A673 (cell line): Measurements from ENCODE around the gene CCDC34.

Experiments used
- EZH2 ChIP-seq: fragments of 200-600 bp; sonication (generic); IDR thresholded peaks from 2 replicates; pipeline ENCODE4 v1.6.1; 2017; ENCODE audit warnings: borderline replicate concordance, low read depth, mild to moderate bottlenecking, mixed read lengths, antibody characterized with exemption, low read length; ENCODE audit not compliant: poor library complexity, severe bottlenecking
- TF ChIP-seq, protein P1 (sequence below): fragments of 300-800, 200-600 bp; sonication (generic); conservative IDR thresholded peaks from 2 replicates; pipeline ENCODE4 v1.5.1; 2017; ENCODE audit warnings: low read depth, mild to moderate bottlenecking, antibody characterized with exemption, low read length, moderate library complexity, mixed read lengths

DNA sequence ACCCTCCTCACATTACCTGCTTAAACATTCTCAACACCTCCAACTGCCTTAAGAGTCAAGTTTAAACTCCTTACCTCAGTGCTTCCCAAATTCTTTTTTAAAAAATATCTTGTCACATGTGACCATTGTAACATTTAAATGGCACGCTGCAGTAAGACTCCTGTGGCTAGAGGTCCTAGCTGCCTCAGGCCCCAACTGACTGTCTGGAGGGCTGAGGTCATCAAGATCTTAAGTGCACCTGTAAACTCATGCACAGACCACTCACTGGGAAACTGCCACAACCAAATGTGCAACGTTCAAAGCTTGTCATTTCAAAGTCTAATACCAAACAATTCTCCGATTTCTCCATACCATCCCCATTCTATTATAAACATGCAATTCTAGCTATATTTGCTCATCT, 16.4 kb upstream of the CCDC34 start:
- TF ChIP-seq, protein P1, sequence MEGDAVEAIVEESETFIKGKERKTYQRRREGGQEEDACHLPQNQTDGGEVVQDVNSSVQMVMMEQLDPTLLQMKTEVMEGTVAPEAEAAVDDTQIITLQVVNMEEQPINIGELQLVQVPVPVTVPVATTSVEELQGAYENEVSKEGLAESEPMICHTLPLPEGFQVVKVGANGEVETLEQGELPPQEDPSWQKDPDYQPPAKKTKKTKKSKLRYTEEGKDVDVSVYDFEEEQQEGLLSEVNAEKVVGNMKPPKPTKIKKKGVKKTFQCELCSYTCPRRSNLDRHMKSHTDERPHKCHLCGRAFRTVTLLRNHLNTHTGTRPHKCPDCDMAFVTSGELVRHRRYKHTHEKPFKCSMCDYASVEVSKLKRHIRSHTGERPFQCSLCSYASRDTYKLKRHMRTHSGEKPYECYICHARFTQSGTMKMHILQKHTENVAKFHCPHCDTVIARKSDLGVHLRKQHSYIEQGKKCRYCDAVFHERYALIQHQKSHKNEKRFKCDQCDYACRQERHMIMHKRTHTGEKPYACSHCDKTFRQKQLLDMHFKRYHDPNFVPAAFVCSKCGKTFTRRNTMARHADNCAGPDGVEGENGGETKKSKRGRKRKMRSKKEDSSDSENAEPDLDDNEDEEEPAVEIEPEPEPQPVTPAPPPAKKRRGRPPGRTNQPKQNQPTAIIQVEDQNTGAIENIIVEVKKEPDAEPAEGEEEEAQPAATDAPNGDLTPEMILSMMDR: no peak
- no peak for TF ChIP-seq EZH2
